Trophoblast cell (in vitro differentiated cells and primary cell): ENCODE results near the gene FOXA1.

Experiments used
- DNase-seq, 2 donors: peaks; one replicate each; pipeline ENCODE4 v3.0.0-alpha.2; 2016
- H2AFZ ChIP-seq: 2 replicates; pipeline ENCODE4 v1.6.1; 2013; ENCODE audit warnings: low read length, moderate library complexity, mild to moderate bottlenecking; ENCODE audit not compliant: insufficient read depth, poor library complexity
- H2AK5ac ChIP-seq: 2 replicates; pipeline ENCODE4 v1.6.1; 2013; ENCODE audit warnings: mild to moderate bottlenecking, low read length
- H2BK120ac ChIP-seq: 2 replicates; pipeline ENCODE4 v1.6.1; 2013; ENCODE audit warnings: low read length, mild to moderate bottlenecking, moderate library complexity; ENCODE audit not compliant: insufficient read depth, poor library complexity
- H2BK12ac ChIP-seq: 2 replicates; pipeline ENCODE4 v1.6.1; 2013; ENCODE audit warnings: mild to moderate bottlenecking, low read length, moderate library complexity
- H2BK5ac ChIP-seq: 2 replicates; pipeline ENCODE4 v1.6.1; 2013; ENCODE audit warnings: low read length, low read depth, moderate library complexity, mild to moderate bottlenecking; ENCODE audit not compliant: poor library complexity
- H3K14ac ChIP-seq: 2 replicates; pipeline ENCODE4 v1.6.1; 2013; ENCODE audit warnings: mild to moderate bottlenecking, low read length
- H3K18ac ChIP-seq: 2 replicates; pipeline ENCODE4 v1.6.1; 2013; ENCODE audit warnings: mild to moderate bottlenecking, low read length
- H3K23ac ChIP-seq: 2 replicates; pipeline ENCODE4 v1.6.1; 2013; ENCODE audit warnings: low read length
- H3K27ac ChIP-seq: 2 replicates; pipeline ENCODE4 v1.5.1; 2013; ENCODE audit warnings: low read depth, mild to moderate bottlenecking, inconsistent platforms, low read length, moderate library complexity
- H3K27me3 ChIP-seq: 2 replicates; pipeline ENCODE4 v1.6.1; 2013; ENCODE audit warnings: inconsistent platforms, mild to moderate bottlenecking, low read length, moderate library complexity; ENCODE audit not compliant: insufficient read depth
- H3K36me3 ChIP-seq, 2 experiments: 1 replicate in 1 of 2; 2 replicates in 1 of 2; pipeline ENCODE4 v1.6.1; 2013; ENCODE audit warnings: low read length in 2 of 2, mild to moderate bottlenecking in 2 of 2, moderate library complexity in 1 of 2; ENCODE audit not compliant: insufficient read depth in 2 of 2, control insufficient read depth in 1 of 2
- H3K4ac ChIP-seq: 2 replicates; pipeline ENCODE4 v1.6.1; 2013; ENCODE audit warnings: low read depth, mild to moderate bottlenecking, low read length, moderate library complexity
- H3K4me1 ChIP-seq, 2 experiments: 1 replicate in 1 of 2; 2 replicates in 1 of 2; pipeline ENCODE4 v1.6.1; 2013; ENCODE audit warnings: low read length in 2 of 2, mild to moderate bottlenecking in 2 of 2, moderate library complexity in 1 of 2; ENCODE audit not compliant: insufficient read depth in 2 of 2, control insufficient read depth in 1 of 2
- H3K4me2 ChIP-seq: 2 replicates; pipeline ENCODE4 v1.6.1; 2013; ENCODE audit warnings: inconsistent platforms, mild to moderate bottlenecking, low read length, moderate library complexity
- H3K4me3 ChIP-seq: 2 replicates; pipeline ENCODE4 v1.5.1; 2013; ENCODE audit warnings: mild to moderate bottlenecking, low read depth, low read length, inconsistent platforms
- H3K79me1 ChIP-seq: one replicate; pipeline ENCODE4 v1.6.1; 2013; ENCODE audit warnings: low read length
- H3K79me2 ChIP-seq: 2 replicates; pipeline ENCODE4 v1.6.1; 2013; ENCODE audit warnings: low read length, mild to moderate bottlenecking; ENCODE audit not compliant: control insufficient read depth, insufficient read depth, poor library complexity
- H3K9ac ChIP-seq: 2 replicates; pipeline ENCODE4 v1.6.1; 2013; ENCODE audit warnings: mild to moderate bottlenecking, low read length
- H3K9me3 ChIP-seq: 2 replicates; pipeline ENCODE4 v1.6.1; 2013; ENCODE audit warnings: low read depth, mild to moderate bottlenecking, control low read depth, inconsistent platforms, low read length; ENCODE audit not compliant: insufficient read depth
- H4K12ac ChIP-seq: 2 replicates; pipeline ENCODE4 v1.6.1; 2013; ENCODE audit warnings: low read depth, mild to moderate bottlenecking, low read length, moderate library complexity
- H4K8ac ChIP-seq: 2 replicates; pipeline ENCODE4 v1.6.1; 2013; ENCODE audit warnings: low read depth, mild to moderate bottlenecking, low read length, moderate library complexity
- H4K91ac ChIP-seq: one replicate; pipeline ENCODE4 v1.6.1; 2013; ENCODE audit warnings: low read depth, mild to moderate bottlenecking, low read length, moderate library complexity
- WGBS: extraction: QIAGEN DNeasy Blood & Tissue Kit; methylation state at CpG from one replicate; pipeline ENCODE4 v1.1.7; 2013; ENCODE audit warnings: missing lambda C conversion rate; ENCODE audit not compliant: insufficient read length, insufficient coverage; ENCODE audit errors: extremely low coverage; 5-methylcytosine and 5-hydroxymethylcytosine counted together

The FOXA1 gene

DNA sequence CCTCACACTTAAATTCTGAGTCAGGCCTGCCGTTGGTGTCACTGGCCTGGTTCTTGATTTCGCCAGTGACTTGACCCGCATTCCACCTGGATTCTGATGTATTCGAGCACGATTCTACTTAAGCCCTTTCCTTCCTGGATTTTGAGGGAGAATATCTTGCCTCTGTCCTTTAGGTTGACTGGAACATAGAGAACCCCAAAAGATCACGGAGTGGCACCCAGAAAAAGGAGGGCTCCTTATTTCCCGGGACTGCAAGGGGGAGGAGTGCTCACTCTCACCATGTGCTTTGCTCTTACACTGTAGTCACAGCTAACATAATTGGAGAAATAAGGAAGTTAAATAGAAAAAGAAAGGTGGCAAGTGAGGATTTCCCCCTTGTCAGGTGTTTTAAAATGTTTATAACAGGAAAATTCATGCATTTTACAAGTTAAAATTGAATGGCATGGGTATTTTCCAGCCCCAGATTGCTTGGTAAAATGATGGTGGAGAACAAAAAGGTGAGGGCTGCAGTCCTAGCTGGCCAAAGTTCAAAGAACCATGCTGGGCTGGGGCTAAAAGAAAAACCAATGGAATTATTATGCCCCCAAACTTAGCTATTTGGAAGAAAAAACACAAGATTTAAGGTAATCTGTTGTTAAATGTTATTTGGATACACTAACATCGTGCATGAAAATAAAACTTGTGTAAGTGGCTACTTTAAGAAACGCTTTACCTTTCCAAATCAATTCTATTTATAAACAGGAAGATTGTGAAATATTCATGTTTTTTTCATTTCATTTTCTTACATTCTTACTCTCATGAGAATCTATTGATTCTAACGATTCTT, 8.9 kb downstream of the FOXA1 start:
- H3K23ac ChIP-seq, result no peak overlapping the region
- no peak overlapping the region for H2AFZ ChIP-seq
- H3K9me3 ChIP-seq, result peaks cover 6% of the 10 kb centered on the region
- no peak overlapping the region for H3K14ac ChIP-seq
- no peak overlapping the region for H2AK5ac ChIP-seq
- no peak overlapping the region for H4K91ac ChIP-seq
- no peaks in the 10 kb centered on the region for H3K79me2 ChIP-seq
- H3K4ac ChIP-seq, result no peak overlapping the region
- no peaks in the 10 kb centered on the region for H3K79me1 ChIP-seq
- H3K18ac ChIP-seq, result no peak overlapping the region
- peaks cover 58% of the 10 kb centered on the region for H3K27me3 ChIP-seq
- no peak overlapping the region for H2BK12ac ChIP-seq
- H3K4me1 ChIP-seq, result peaks cover 12 to 18% of the 10 kb centered on the region in 2 experiments
- no peak overlapping the region for H3K4me3 ChIP-seq
- no peak overlapping the region for H3K4me2 ChIP-seq
- no peak overlapping the region for H2BK120ac ChIP-seq
- H4K8ac ChIP-seq, result no peak overlapping the region
- whole genome bisulfite sequencing, result no CpG with 5 or more reads among the region's 10 CpGs
- no peak overlapping the region for H3K27ac ChIP-seq
- no peak overlapping the region for H2BK5ac ChIP-seq
- no peak for DNase-seq
- H3K36me3 ChIP-seq, result no peaks in the 10 kb centered on the region
- H4K12ac ChIP-seq, result no peak overlapping the region
- H3K9ac ChIP-seq, result peak overlapping the region; percentile 56

DNA sequence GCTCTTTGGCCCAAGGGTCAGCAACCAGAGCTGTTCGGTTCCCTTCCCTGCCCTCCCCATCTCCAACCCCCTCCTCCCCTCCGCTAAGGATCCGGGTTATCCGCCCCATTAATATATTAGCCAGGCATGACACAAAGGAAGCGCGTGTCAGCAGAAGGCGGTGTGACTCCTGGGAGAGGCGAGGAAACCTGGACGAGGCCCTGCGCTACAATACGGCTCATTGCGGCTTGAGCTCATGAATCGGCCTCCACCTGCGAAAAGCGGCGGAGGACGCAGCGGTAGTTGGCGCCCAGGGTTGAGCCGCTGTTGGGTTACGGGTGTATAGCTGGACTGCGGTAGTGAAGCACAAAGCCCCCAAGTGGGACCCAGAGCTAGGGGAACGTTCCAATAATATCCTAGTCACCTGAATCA, 9.9 kb downstream of the FOXA1 start:
- no peak overlapping the region for H3K9ac ChIP-seq
- peaks cover 53% of the 10 kb centered on the region for H3K27me3 ChIP-seq
- no peak overlapping the region for H3K18ac ChIP-seq
- no peak overlapping the region for H3K4ac ChIP-seq
- no peak for DNase-seq
- no peak overlapping the region for H4K12ac ChIP-seq
- H3K36me3 ChIP-seq, result no peaks in the 10 kb centered on the region
- peaks cover 12 to 17% of the 10 kb centered on the region in 2 experiments for H3K4me1 ChIP-seq
- H3K27ac ChIP-seq, result no peak overlapping the region
- H2BK12ac ChIP-seq, result no peak overlapping the region
- no peak overlapping the region for H2AK5ac ChIP-seq
- H3K14ac ChIP-seq, result no peak overlapping the region
- H4K8ac ChIP-seq, result no peak overlapping the region
- H2AFZ ChIP-seq, result no peak overlapping the region
- H4K91ac ChIP-seq, result no peak overlapping the region
- H2BK5ac ChIP-seq, result no peak overlapping the region
- H3K9me3 ChIP-seq, result peaks cover 6% of the 10 kb centered on the region
- H3K4me3 ChIP-seq, result no peak overlapping the region
- H3K79me1 ChIP-seq, result no peaks in the 10 kb centered on the region
- H2BK120ac ChIP-seq, result no peak overlapping the region
- H3K23ac ChIP-seq, result no peak overlapping the region
- peak overlapping the region; percentile 33 for H3K4me2 ChIP-seq
- no CpG with 5 or more reads among the region's 23 CpGs for WGBS
- no peaks in the 10 kb centered on the region for H3K79me2 ChIP-seq

DNA sequence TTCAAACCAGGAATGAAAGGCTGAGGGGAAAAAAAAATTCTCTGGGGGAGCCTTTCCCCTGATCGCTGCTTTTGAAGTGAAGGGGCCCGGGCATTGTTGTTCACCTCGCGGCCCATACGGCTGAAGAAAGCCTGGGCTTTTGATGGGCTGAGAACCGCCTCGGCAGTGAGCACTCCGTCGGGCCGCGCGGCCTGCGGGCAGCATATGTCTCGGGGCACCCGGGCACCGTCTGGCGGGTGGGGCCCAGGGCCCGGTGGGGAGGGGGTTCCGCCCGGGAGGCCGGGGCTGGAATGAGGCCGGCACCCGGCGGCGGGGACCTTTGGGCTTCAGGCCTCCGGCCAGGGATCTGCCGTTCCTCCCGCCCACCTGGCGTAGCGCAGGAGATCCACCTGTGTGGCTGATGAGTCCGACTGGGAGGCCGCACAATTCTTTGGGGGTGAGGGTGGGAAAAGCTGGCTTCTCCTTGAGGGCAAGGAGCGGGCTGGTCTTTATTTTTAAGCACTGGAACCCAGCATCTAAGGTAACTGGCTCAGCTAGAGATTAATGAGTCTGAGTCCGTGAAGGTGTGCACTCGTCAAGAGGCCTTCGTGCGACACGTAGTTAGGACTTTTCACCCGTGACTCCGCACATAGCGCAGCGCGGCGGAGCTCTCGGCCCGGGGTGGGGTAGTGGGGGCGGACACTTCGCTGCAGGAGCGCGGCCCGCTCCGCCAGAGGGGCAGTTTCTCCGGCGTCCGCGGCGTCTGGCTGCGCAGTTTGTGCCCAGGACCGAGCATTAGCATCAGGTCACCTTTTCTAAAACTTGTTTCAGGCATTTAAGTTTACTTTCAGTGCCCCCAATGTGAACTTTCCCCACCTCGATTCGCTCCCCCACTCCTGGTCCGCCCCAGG, 10.6 kb downstream of the FOXA1 start:
- Histone ChIP-seq H3K4me1 (peaks cover 12 to 17% of the 10 kb centered on the region in 2 experiments), H3K14ac (no peak overlapping the region), H3K4ac (no peak overlapping the region), H2AFZ (no peak overlapping the region), H3K79me2 (no peaks in the 10 kb centered on the region), H2BK12ac (no peak overlapping the region), H2AK5ac (no peak overlapping the region), H3K18ac (no peak overlapping the region), H4K91ac (no peak overlapping the region), H3K4me3 (no peak overlapping the region), H4K8ac (no peak overlapping the region), H3K27ac (no peak overlapping the region), H3K27me3 (peaks cover 52% of the 10 kb centered on the region), H3K9me3 (peaks cover 6% of the 10 kb centered on the region), H3K4me2 (peak overlapping the region; percentile 64), H3K23ac (no peak overlapping the region), H2BK5ac (no peak overlapping the region), H3K9ac (no peak overlapping the region), H3K79me1 (no peaks in the 10 kb centered on the region), H2BK120ac (no peak overlapping the region), H3K36me3 (no peaks in the 10 kb centered on the region), H4K12ac (no peak overlapping the region)
- no peak for DNase-seq
- WGBS, result no CpG with 5 or more reads among the region's 62 CpGs

DNA sequence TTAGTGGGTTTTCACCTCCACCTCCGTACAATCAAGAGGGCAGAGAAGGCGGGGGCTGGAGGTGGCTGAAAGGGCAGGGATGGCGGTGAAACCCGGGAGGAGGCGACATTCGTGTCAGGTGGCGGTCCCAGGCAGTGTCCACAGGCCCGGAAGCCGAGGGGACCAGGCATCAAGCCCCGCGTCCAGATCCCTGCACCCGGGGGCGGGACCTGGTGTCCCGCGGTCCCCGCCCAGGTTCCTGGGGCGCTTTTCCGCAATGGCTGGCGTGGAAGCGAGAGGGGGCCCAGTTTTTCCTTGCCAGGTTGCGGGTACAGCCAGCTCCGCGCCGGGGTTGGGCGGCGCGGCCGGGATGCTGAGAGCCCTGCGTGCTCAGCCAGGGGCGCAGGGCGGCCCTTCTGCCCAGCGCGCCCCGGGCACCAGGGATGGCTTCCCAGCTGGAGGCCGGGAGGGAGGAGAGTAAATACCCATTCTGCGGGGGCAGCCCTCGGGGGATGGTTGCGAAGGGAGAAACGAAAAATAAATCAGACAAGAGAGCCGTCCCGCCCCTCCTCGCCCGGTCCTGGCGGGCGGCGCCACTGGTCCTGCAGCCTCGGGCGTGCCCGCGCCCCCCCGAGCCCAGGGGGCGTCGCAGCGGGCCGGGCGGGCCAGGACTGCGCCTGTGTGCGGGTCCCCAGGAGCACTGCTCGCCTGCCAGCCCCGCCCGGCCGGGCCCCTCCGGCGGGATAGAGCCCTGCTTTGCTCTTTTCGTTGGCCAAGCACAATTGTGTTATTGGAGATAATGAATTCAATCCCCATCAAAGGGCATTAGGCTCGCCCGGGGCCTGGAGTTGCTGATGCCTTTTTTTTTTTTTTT, 11.5 kb downstream of the FOXA1 start:
- no peak overlapping the region for H2BK120ac ChIP-seq
- H4K12ac ChIP-seq, result no peak overlapping the region
- no CpG with 5 or more reads among the region's 67 CpGs for WGBS
- H4K8ac ChIP-seq, result no peak overlapping the region
- H2AFZ ChIP-seq, result no peak overlapping the region
- H3K79me2 ChIP-seq, result no peaks in the 10 kb centered on the region
- no peak overlapping the region for H3K14ac ChIP-seq
- no peak overlapping the region for H4K91ac ChIP-seq
- H3K9ac ChIP-seq, result no peak overlapping the region
- no peak overlapping the region for H3K23ac ChIP-seq
- H2BK12ac ChIP-seq, result no peak overlapping the region
- H3K4ac ChIP-seq, result no peak overlapping the region
- H3K27ac ChIP-seq, result no peak overlapping the region
- H3K4me3 ChIP-seq, result no peak overlapping the region
- H3K4me2 ChIP-seq, result peak overlapping the region; percentile 64
- H3K27me3 ChIP-seq, result peaks cover 46% of the 10 kb centered on the region
- no peak overlapping the region for H3K18ac ChIP-seq
- no peak overlapping the region for H2AK5ac ChIP-seq
- peaks cover 4% of the 10 kb centered on the region for H3K9me3 ChIP-seq
- H3K79me1 ChIP-seq, result no peaks in the 10 kb centered on the region
- H3K4me1 ChIP-seq, result peaks cover 12 to 17% of the 10 kb centered on the region in 2 experiments
- no peaks in the 10 kb centered on the region for H3K36me3 ChIP-seq
- H2BK5ac ChIP-seq, result no peak overlapping the region
- no peak for DNase-seq
